Right renal cortex interstitium (tissue), 3 donors: ENCODE results near the gene NTM. TPM values are rescaled to one million over a fixed set of nuclear protein-coding genes. Genes with fewer than 3 reads are reported as not detected.

Experiments
- DNase-seq, 3 donors: peaks; one replicate each; pipeline ENCODE4 v3.0.0-alpha.2; 2013; ENCODE audit warnings: low read depth in 3 of 3, low spot score in 2 of 3
- polyA plus RNA-seq, 3 donors: library from polyadenylated mRNA; unstranded; fragments of 120-200 nt; gene quantifications; one replicate each; pipeline ENCODE4 v1.2.1, GENCODE V29; 2013; ENCODE audit not compliant: insufficient read length in 3 of 3

Gene NTM
- polyA plus RNA-seq, 3 donors = 30.5 to 43.6 (median 35.7) TPM

DNA sequence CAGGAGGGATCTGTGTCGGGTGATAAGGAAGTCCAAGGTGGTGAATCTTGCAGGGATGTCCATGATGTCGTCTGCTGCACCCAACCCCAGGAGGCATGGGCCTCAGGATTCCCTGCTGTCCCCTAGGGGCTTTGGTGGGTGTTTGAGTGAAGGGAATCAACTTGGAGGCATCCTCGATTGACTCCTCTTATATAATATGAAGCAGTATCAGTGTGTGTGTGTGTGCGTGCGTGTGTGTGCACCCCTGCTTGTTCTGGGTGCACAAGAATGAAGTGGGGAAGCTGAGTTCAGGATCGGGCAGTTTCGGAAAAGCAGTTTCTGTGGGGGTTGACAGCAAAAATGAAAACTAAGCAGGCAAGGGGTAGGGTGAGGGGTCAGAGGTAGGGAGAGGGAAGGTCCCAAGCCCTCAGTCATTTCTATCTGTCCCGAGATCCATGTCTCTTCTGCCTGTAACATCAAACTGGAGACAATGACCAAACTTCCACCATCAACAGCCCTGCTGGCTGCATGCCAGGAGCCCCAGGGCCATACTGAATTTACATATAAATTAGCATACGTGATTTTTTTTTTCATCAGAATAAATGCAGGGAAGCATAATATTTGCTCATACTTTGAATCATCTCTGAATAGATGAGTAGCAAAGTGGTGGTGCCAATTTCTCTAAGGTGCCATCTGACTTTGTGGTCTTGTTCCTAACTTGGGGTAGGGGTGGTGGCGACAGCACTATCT is 2.0 kb downstream of the NTM start:
- no peak for DNase-seq

DNA sequence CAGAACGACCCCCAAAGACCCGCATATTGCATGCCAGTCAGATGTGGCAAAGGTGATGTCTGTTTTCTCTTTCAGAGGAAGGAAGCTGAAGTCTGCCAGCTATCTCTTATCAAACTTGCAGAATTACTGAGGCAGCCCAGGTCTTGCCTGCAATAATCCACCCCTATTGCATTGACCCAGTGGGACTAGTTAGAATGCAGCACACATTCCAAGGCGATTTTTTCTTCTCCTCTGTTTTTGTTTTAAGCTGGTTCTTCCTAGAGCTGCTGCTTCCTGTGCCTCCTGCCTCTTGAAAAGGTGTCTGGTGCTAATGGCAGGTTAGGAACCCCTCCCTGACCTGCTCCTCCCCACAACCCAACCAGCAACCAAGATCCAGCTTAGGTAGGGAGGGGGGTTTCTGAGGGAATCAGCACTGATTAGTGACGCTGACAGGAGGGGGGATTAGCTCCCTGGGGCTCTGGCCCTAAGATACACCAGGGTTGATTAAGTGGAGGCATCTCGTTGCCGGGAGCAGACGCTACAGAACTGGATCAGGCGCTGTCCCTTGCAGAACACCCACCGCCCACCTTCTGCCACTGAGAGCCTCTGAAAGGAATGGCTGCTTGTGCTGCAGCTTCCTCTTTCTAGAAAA is 2.8 kb downstream of the NTM start:
- DNase-seq = no peak

DNA sequence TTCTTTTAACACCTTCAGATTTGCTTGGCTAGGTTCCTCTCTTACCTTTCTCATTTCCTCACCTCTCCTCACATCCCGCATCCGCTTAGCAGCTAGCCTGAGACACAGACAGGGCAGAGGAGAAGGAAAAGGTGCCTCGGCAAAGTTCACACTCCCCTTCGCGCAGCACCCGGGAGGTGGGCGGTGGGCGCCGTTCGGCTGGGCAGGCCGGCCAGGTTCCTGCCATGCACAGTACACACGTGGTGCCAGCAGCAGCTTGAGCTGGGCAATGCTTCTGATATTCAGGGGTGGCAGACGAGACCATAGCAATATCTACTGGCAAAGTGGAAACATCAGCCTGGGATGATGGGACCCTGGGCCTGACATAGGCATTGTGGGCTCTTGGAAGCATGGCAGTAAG is 3.3 kb downstream of the NTM start:
- no peak for DNase-seq

DNA sequence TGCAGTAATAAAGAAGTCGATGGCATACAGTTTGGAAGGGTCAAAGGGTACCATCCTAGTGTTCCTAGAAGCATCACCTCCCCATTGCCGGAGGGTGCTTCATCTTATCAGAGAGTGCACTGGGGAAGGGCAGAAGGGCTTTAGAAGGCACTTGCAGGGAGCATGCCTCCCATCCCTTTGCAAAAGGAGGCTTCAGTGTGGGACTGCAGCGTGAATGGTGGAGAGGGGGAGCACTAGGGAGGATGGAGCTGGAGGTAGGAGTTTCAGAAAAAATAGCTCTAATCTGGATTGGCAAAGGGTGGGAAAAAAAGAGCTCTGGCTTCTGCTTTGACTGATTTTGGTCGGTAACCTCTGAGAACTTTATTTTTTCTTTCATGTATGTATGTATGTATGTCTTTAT is 5.0 kb downstream of the NTM start:
- DNase-seq = no peak

GRCh38 chr11:131375915-131376314 is 5.5 kb downstream of the NTM start:
- DNase-seq = no peak

DNA sequence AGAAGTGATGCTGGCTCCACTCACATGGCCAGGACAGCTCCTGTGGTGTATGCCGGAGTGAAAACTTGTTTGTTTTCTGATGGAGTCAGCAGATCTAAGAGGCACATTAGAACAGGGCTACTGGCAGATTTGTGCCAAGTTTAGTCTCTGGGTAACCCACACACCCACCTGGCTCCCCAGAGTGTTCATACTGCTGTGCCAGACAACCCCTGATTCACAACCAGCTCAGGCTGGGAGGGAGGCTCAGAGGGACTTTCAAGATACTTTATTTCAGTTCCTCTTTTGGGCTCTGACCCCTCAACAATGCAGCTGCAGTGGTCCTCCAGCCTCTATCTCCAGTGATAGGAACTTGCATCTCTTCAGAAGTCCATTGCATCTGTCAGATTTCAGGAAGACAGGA is 8.5 kb downstream of the NTM start:
- DNase-seq = no peak

DNA sequence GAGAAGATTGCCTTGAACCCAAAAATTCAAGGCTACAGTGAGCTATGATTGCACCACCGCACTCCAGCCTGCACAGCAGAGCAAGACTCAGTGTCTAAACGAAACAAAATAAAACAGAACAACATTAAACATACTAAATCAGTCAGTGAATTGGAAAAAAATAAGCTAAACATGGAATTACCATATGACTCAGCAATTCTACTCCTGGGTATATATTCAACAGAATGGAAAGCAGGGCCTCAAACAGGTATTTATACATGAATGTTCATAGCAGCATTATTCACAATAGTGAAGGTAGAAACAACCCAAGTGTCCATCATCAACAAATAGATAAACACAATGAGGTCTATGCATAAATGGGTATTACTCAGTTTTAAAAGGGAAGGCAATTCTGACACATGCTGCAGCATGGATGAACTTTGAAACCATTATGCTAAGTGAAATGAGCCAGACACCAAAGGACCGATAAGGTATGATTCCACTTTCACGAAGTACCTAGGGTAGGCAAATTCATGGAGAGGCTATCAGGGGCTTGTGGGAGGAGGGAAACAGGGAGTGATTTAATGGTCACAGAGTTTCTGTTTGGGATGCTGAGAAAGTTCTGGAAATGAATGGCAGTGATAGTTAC is 15.5 kb downstream of the NTM start:
- DNase-seq = no peak

GRCh38 chr11:131386408-131386807 is 16.0 kb downstream of the NTM start:
- DNase-seq = no peak

GRCh38 chr11:131388030-131388429 is 17.6 kb downstream of the NTM start:
- DNase-seq = no peak

DNA sequence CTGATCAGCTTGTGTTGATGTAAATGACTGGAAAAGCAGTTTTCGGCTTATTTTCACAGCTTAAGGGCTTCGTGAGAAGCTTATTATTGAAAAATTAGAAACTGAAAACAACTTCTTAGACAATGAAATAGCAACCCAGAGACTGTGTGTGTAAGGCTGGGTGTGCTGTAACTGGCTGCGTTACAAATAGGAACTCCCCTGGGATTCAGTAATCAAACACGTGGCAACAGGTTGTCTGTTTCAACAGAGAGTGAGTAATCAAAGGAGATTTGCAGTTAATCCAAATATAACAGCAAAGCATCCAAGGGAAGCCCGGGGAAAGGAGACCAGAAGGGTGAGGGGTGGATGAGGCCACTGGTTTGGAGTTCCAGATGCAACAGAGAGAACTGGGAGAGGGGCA is 19.2 kb downstream of the NTM start:
- DNase-seq = no peak

DNA sequence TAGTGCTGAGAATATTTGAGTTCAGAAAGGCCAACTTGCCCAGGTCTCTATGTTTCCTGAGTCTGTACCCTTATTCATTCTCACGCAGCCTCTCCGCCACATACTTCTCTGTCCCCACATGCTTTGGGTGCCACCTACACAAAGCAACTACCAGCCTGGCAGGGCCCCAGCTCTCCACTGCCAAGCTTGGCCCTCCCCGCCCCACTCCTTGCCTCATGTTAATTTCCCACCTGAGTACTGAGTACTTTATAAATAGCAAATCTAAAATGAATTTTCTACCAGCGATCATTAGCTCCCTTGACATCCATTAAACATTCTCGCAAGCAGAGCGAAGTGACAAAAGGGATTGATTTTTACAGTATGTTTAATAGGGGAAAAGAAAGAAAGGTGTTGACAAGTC is 20.8 kb downstream of the NTM start:
- no peak for DNase-seq

- DNase-seq = no peak
Measured at GRCh38 chr11:131392528-131393255, 22.3 kb downstream of the NTM start.

GRCh38 chr11:131393691-131394090 is 23.3 kb downstream of the NTM start:
- DNase-seq = no peak

- DNase-seq = no peak
Measured at GRCh38 chr11:131397675-131398074, 27.3 kb downstream of the NTM start.

- DNase-seq = no peak
Measured at GRCh38 chr11:131402040-131402439, 31.6 kb downstream of the NTM start.

- DNase-seq = no peak
Measured at GRCh38 chr11:131404010-131404409, 33.6 kb downstream of the NTM start.

DNA sequence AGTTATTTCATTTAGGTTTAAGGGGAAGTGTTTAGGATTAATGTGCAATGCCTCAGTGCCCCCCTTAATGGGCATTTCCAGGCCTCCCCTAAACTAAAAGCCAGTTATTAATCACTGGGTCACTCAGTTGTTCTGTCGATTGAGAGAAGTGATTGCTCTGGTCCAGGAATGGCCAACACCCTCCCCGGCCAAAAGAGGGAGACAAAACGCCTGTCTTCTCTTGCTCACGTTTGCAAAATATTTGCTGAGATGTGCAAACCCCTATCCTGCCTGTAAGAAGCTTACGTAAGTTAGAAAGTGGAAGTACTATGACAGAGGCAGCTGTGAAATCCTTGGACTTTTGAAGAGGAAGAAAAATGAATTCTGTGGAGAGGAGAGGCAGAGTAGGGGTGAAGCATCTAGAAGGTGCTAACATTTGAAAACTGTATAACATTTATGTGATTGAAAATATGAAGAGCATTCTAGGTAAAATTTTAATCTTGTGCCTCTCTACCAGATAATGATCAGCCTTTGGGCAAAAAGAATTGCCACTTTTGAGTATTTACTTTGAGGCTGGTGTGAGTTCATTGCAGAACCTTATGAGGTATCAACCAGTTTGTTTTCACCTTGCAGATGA is 37.7 kb downstream of the NTM start:
- no peak for DNase-seq

- no peak for DNase-seq
Measured at GRCh38 chr11:131409345-131409744, 38.9 kb downstream of the NTM start.

- no peak for DNase-seq
Measured at GRCh38 chr11:131411636-131412035, 41.2 kb downstream of the NTM start.

DNA sequence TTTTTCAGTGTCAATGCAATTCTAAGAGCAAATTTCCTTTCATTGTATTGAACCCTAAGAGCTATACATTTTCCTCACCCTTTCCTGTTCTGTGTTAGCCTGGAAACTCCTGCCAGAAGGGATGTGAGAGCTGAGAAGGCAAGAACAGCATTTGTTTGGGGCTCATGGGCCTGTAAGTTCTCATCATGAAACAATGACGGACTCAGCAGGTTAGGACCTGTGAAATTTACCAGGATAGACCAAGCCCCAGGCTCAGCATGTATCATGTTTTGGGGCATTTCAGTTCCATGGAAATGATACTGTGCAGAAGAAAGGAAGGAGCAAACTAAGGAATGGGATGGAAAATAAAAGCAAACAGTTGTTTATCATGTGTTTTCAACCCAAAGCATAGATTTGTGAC is 41.6 kb downstream of the NTM start:
- DNase-seq = no peak

GRCh38 chr11:131413217-131413616 is 42.8 kb downstream of the NTM start:
- no peak for DNase-seq
